K562 (cell line): ENCODE data around the gene C1orf74. TPM values are rescaled to one million over a fixed set of nuclear protein-coding genes. Genes with fewer than 3 reads are reported as not detected.

Source experiments
- ATAC-seq: fragments of 200-7000 bp; cut with Tn5 transposase; 3 replicates; pipeline ENCODE4 v1.9.1; 2020; ENCODE audit warnings: moderate library complexity
- BruUV-seq: library from RNA; stranded (reverse); fragments of 400-500 nt; replicated peaks from 2 replicates; lab custom pipeline; 2021; lab: Mats Ljungman, UMichigan
- CTCF ChIA-PET: fragments of 300-600 bp; formaldehyde crosslinking; extraction: SDS; loops from one replicate; lab custom pipeline; 2021; ENCODE audit warnings: low intra/inter-chr PET ratio; lab: Yijun Ruan, JAX
- POLR2A ChIA-PET: fragments of 300-600, 350-650 bp; sonication (Branson Sonifier 250); formaldehyde crosslinking; extraction: SDS; loops from one replicate; lab custom pipeline; 2021; ENCODE audit warnings: antibody characterized with exemption, inconsistent platforms; lab: Yijun Ruan, JAX
- DNase-seq, 4 experiments: peaks; one replicate each; pipeline versions ENCODE4 v3.0.0 to v3.0.0-alpha.2; 2011 to 2018; ENCODE audit warnings: low spot score in 3 of 4, mixed read lengths in 3 of 4; ENCODE audit errors: extremely low read depth in 1 of 4
- FAIRE-seq: peaks from 2 replicates; lab custom pipeline; 2011; peaks lifted over from hg19 to GRCh38; lab: Jason Lieb, UNC
- H2AFZ ChIP-seq: 2 replicates; pipeline ENCODE4 v1.6.0; 2011; ENCODE audit warnings: low read depth, low read length, control low read depth, inconsistent platforms
- H3K27ac ChIP-seq: fragments of 200-600 bp; 3 replicates; pipeline ENCODE4 v1.8.0; 2011; ENCODE audit warnings: low read depth, mild to moderate bottlenecking, control low read depth, inconsistent platforms, low read length, moderate library complexity, mixed read lengths; ENCODE audit errors: extremely low read depth
- H3K27me3 ChIP-seq, 2 experiments: fragments of 300-600 bp in 1 of 2; 2 replicates in 1 of 2; 3 replicates in 1 of 2; pipeline versions ENCODE4 v1.6.0 to v1.8.0; 2011; ENCODE audit warnings: inconsistent platforms in 2 of 2, low read length in 2 of 2, mild to moderate bottlenecking in 1 of 2, mixed read lengths in 1 of 2, moderate library complexity in 1 of 2; ENCODE audit not compliant: control insufficient read depth in 2 of 2, insufficient read depth in 2 of 2
- H3K36me3 ChIP-seq: fragments of 300-600 bp; 3 replicates; pipeline ENCODE4 v1.8.0; 2011; ENCODE audit warnings: mild to moderate bottlenecking, low read length, inconsistent platforms; ENCODE audit not compliant: control insufficient read depth, insufficient read depth
- H3K4me1 ChIP-seq, 2 experiments: fragments of 200-600 bp in 1 of 2; replicated peaks in 1 of 2; 2 replicates in 1 of 2; 3 replicates in 1 of 2; pipeline versions ENCODE4 v1.5.1 to v1.8.0; 2011; ENCODE audit warnings: inconsistent platforms in 2 of 2, low read length in 2 of 2, mild to moderate bottlenecking in 1 of 2, mixed read lengths in 1 of 2, moderate library complexity in 1 of 2; ENCODE audit not compliant: control insufficient read depth in 2 of 2, insufficient read depth in 2 of 2
- H3K4me2 ChIP-seq: 2 replicates; pipeline ENCODE4 v1.6.1; 2011; ENCODE audit warnings: low read length, control low read depth, inconsistent platforms, mixed read lengths; ENCODE audit not compliant: insufficient read depth
- H3K4me3 ChIP-seq: fragments of 200-600 bp; sonication (generic), shearing (Covaris generic); 2 replicates; pipeline ENCODE4 v1.5.1; 2016; ENCODE audit warnings: control low read depth, inconsistent platforms
- H3K79me2 ChIP-seq: fragments of 200-600 bp; 3 replicates; pipeline ENCODE4 v1.8.0; 2011; ENCODE audit warnings: low read length, inconsistent platforms; ENCODE audit not compliant: control insufficient read depth, insufficient read depth
- H3K9ac ChIP-seq, 2 experiments: 2 replicates each; pipeline versions ENCODE4 v1.6.0 to v1.6.1; 2011; ENCODE audit warnings: low read depth in 2 of 2, low read length in 2 of 2, control low read depth in 1 of 2, inconsistent platforms in 1 of 2, mild to moderate bottlenecking in 1 of 2, mixed read lengths in 1 of 2; ENCODE audit not compliant: insufficient read depth in 1 of 2
- H3K9me1 ChIP-seq: one replicate; pipeline ENCODE4 v1.6.0; 2011; ENCODE audit warnings: inconsistent platforms, mild to moderate bottlenecking, low read length, moderate library complexity; ENCODE audit not compliant: control insufficient read depth, insufficient read depth
- H3K9me3 ChIP-seq: replicated peaks from 2 replicates; pipeline ENCODE4 v1.5.1; 2011; ENCODE audit warnings: low read depth, low read length, inconsistent platforms; ENCODE audit not compliant: control insufficient read depth, insufficient read depth
- H4K20me1 ChIP-seq: replicated peaks from 2 replicates; pipeline ENCODE4 v1.6.1; 2011; ENCODE audit warnings: low read length, inconsistent platforms, mixed read lengths; ENCODE audit not compliant: control insufficient read depth, insufficient read depth
- MCM3 ChIP-seq: fragments of 450-650 bp; IDR thresholded peaks from 2 replicates; pipeline ENCODE4 v1.6.1; 2016
- PHB ChIP-seq: fragments of 250-450 bp; sonication (Bioruptor Pico); IDR thresholded peaks from 2 replicates; pipeline ENCODE4 v1.5.0; 2021
- WGBS: fragments of 100-300 bp; shearing (Covaris generic); methylation state at CpG from one replicate; pipeline ENCODE4 v1.1.6; 2016; ENCODE audit warnings: low coverage, mixed read lengths; ENCODE audit not compliant: insufficient coverage; ENCODE audit errors: missing lambda C conversion rate; 5-methylcytosine and 5-hydroxymethylcytosine counted together
- in situ Hi-C: fragments of 300-500 bp; cut with MboI; formaldehyde crosslinking; loops from 4 replicates; pipeline ENCODE4 v1.15.0; 2018; ENCODE audit warnings: inconsistent platforms, mixed read lengths
- intact Hi-C: fragments of 100-400 bp; cut with micrococcal nuclease; formaldehyde crosslinking; loops from 2 replicates; pipeline ENCODE4 v1.14.2; 2022
- polyA plus RNA-seq, 8 experiments: library from polyadenylated mRNA; depleted of rRNA in 4 of 8; stranded (reverse) in 5 of 8; unstranded in 3 of 8; fragments of >200 nt; fragmentation: Nextera tagmentation in 2 of 8; fragmentation: Illumina TruSeq in 1 of 8; extraction: Ambion mirVana in 2 of 8; extraction: Trizol in 1 of 8; gene quantifications; 2 replicates each; pipeline versions ENCODE4 v1.2.1 to v1.2.3, GENCODE V29; 2011 to 2014; ENCODE audit warnings: inconsistent platforms in 1 of 8, missing spikeins in 1 of 8
- total RNA-seq, 7 experiments: library from RNA; depleted of rRNA in 6 of 7; stranded (reverse); fragments of >200 nt in 6 of 7; fragmentation: Illumina TruSeq in 2 of 7; extraction: Trizol in 2 of 7; gene quantifications; 2 replicates each; pipeline versions ENCODE4 v1.2.1 to v1.2.3, GENCODE V29; 2011 to 2021; ENCODE audit warnings: low replicate concordance in 1 of 7
- TF ChIP-seq, protein P1 (sequence below), 2 experiments: fragments of 450-650 bp; IDR thresholded peaks; 2 replicates each; pipeline ENCODE4 v1.6.1; 2016; ENCODE audit warnings: mild to moderate bottlenecking in 2 of 2, borderline replicate concordance in 1 of 2, low read depth in 1 of 2, moderate library complexity in 1 of 2

The C1orf74 gene
- total and polyA plus RNA-seq, 9 of the 15 experiments (the other 6 are each of a cell fraction or from before 2014, with no cell fraction given): 4.0 to 7.6 (median 5.7) TPM

GRCh38 chr1:209790286-209791193, 6.2 kb upstream of the C1orf74 start:
- no peaks in the 10 kb centered on the region for H3K36me3 ChIP-seq
- in situ Hi-C loops (no loop called here), intact Hi-C loops (no loop called here)
- DNase-seq: no peak
- H3K4me3 ChIP-seq: no peak overlapping the region
- H3K4me2 ChIP-seq: no peak overlapping the region
- H3K27me3 ChIP-seq: peaks cover 27 to 36% of the 10 kb centered on the region in 2 experiments
- H3K9me3 ChIP-seq: 0 out of 2 replicates have a peak, but pooled peaks cover under 1% of the 10 kb centered on the region
- ChIA-PET POLR2A (no interaction called here), CTCF (no interaction called here)
- H3K27ac ChIP-seq: no peak overlapping the region
- H2AFZ ChIP-seq: no peak overlapping the region
- no peaks in the 10 kb centered on the region for H3K9me1 ChIP-seq
- no peaks in the 10 kb centered on the region for H3K79me2 ChIP-seq
- H3K4me1 ChIP-seq: no peaks in the 10 kb centered on the region; a peak in 1 of 5 replicates
- H3K9ac ChIP-seq: no peak overlapping the region
- FAIRE-seq: no peak
- BruUV-seq: no TSS peak
- under 1% methylated on average over 10 of the region's 10 CpGs for WGBS
- no peaks in the 10 kb centered on the region for H4K20me1 ChIP-seq
- ATAC-seq: peak; percentile 55
- no peak for TF ChIP-seq PHB
- peak; percentile 14; the same call in 1 of the 2 replicates for TF ChIP-seq MCM3

- intact Hi-C loops: no loop called here
- Histone ChIP-seq H3K27me3 (peaks cover 18 to 24% of the 10 kb centered on the region in 2 experiments), H3K9ac (no peak overlapping the region), H4K20me1 (no peaks in the 10 kb centered on the region), H3K4me3 (no peak overlapping the region), H2AFZ (no peak overlapping the region), H3K36me3 (no peaks in the 10 kb centered on the region), H3K27ac (no peak overlapping the region), H3K9me1 (no peaks in the 10 kb centered on the region), H3K4me2 (no peak overlapping the region), H3K79me2 (peaks cover under 1% of the 10 kb centered on the region; the same call in 2 of the 3 replicates), H3K4me1 (peaks cover 0 to 8% of the 10 kb centered on the region in 2 experiments; a peak in 2 of 5 replicates), H3K9me3 (peaks cover 10% of the 10 kb centered on the region)
- 0% methylated on average over 1 of the region's 1 CpG for WGBS
- ATAC-seq (no peak), FAIRE-seq (no peak), DNase-seq (no peak)
- POLR2A ChIA-PET: no interaction called here
- CTCF ChIA-PET: no interaction called here
- in situ Hi-C loops: no loop called here
- no TSS peak for BruUV-seq
- TF ChIP-seq, protein P1, sequence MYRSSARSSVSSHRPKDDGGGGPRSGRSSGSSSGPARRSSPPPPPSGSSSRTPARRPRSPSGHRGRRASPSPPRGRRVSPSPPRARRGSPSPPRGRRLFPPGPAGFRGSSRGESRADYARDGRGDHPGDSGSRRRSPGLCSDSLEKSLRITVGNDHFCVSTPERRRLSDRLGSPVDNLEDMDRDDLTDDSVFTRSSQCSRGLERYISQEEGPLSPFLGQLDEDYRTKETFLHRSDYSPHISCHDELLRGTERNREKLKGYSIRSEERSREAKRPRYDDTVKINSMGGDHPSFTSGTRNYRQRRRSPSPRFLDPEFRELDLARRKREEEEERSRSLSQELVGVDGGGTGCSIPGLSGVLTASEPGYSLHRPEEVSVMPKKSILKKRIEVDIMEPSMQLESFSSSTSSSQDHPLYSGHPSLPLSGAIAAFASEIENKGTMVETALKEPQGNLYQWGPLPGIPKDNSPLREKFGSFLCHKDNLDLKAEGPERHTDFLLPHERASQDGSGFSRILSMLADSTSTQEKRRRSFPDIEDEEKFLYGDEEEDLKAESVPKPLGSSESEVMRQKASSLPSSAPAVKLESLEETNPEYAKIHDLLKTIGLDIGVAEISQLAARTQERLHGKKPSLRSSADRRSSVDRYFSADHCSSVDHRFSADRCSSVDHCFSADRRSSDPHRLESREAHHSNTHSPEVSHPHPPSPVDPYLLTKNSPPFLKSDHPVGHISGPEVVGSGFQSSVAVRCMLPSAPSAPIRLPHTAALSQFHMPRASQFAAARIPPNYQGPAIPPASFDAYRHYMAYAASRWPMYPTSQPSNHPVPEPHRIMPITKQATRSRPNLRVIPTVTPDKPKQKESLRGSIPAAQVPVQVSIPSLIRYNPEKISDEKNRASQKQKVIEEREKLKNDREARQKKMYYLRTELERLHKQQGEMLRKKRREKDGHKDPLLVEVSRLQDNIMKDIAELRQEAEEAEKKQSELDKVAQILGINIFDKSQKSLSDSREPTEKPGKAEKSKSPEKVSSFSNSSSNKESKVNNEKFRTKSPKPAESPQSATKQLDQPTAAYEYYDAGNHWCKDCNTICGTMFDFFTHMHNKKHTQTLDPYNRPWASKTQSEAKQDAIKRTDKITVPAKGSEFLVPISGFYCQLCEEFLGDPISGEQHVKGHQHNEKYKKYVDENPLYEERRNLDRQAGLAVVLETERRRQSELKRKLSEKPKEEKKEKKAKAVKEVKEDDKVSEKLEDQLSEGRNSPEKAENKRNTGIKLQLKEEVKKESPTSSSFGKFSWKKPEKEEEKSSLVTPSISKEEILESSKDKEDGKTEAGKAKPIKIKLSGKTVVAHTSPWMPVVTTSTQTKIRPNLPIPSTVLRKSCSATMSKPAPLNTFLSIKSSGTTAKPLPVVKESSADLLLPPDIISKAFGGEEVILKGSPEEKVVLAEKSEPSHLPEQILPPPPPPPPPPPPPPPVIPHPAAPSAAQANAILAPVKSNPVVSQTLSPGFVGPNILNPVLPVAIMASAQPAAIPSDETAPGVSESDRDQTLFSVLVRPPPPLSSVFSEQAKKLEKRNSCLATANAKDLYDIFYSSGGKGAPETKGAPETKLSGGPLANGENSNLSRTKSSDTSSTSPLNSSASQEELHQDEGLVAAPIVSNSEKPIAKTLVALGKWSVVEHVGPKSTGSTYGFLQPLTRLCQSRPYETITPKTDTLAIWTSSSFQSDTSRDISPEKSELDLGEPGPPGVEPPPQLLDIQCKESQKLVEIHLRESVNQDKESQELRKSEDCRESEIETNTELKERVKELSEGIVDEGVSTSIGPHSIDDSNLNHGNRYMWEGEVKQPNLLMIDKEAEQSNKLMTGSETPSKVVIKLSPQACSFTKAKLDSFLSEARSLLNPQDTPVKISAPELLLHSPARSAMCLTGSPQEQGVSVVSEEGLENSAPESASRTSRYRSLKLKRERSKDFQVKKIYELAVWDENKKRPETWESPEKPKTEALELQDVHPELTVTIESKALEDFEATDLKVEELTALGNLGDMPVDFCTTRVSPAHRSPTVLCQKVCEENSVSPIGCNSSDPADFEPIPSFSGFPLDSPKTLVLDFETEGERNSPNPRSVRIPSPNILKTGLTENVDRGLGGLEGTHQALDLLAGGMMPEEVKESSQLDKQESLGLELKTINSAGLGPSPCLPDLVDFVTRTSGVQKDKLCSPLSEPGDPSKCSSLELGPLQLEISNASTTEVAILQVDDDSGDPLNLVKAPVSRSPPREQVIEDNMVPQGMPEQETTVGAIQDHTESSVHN (IDR thresholded peaks at IDR 0.05; ENCODE audit: borderline replicate concordance in 1 of 2, low read depth in 1 of 2): no peak
Measured at GRCh38 chr1:209789245-209789644, 4.9 kb upstream of the C1orf74 start.
